Measurements from ENCODE around the gene IGF2BP2. TPM values are rescaled to one million over a fixed set of nuclear protein-coding genes. Genes with fewer than 3 reads are reported as not detected.

The IGF2BP2 gene
- total and polyA plus RNA-seq, 2 of the 13 experiments (the other 11 are each of a cell fraction or from before 2014, with no cell fraction given) = 6.5 to 46.0 TPM

- peak; percentile 68; the same call in 1 of the 2 replicates for TF ChIP-seq ARID3A (IDR thresholded peaks at IDR 0.05; ENCODE audit: low read depth, low read length)
- peak; percentile 33; the same call in 1 of the 2 replicates for TF ChIP-seq LCORL (IDR thresholded peaks at IDR 0.05)
- no peak for TF ChIP-seq LCORL (CRISPR knock-in tag; IDR thresholded peaks at IDR 0.05)
These were observed 2.4 kb downstream of the IGF2BP2 start (continued) for GRCh38 chr3:185822221-185823000.

DNA sequence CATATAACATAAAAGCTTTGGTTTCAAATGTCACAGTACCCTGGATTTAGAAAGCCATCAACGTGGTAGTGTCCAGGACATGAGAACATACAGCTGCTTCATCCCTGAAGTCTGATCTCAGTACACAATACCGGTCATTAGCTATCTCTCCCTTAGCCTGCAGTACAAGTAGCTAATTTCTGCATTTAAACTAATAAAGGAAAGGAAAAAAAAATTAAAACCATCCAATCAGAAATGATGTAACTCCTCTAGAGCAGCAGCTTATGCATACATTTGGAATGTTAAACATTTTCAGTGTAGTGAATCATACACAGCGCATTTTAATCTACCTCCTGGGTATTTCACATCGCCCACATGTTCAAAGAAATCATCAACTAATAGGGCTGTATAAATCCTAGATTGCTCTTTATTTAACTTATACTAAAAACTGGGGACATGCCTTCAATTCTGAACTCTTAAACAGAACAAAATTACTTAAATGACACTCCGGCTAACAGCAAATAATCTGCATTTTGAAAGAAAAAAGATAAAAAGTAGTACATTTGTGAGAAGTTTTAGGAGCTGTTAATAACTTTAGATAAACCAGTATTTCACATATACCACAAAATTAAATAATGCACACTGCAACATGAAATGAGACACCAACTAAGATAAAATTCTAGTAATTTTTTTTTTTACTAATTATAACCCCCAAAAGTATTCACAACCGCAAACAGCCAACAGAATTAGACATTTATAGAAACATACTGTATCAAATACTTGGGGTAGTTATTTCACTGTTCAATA, 3.7 kb downstream of the IGF2BP2 start:
- H2AFZ ChIP-seq (ENCODE audit: low read length) = no peak overlapping the region
- ChIA-PET CTCF (ENCODE audit: low intra/inter-chr PET ratio, low total read pairs) (no interaction called here), POLR2A (interaction anchor here (0.6 to 1.1 kb wide), 3 partner anchors 19 to 132 kb away, joined by 3 to 4 read pairs (median 3); no protein-coding TSS in a partner anchor)
- FAIRE-seq (peak; percentile 36), DNase-seq (ENCODE audit: low spot score) (peak; percentile 53), ATAC-seq (peak; percentile 7; the same call in 1 of the 3 replicates)
- H3K36me3 ChIP-seq (replicated peaks in 1 of 2; ENCODE audit: control insufficient read depth in 1 of 2, insufficient read depth in 2 of 2, low read length in 2 of 2) = no peaks in the 10 kb centered on the region
- H3K9ac ChIP-seq (ENCODE audit: insufficient read depth, low read depth, low read length) = peak overlapping the region; percentile 97; the same call in 1 of the 2 replicates
- H4K20me1 ChIP-seq (ENCODE audit: insufficient read depth, low read length) = peaks cover 64% of the 10 kb centered on the region
- in situ Hi-C loops (cut with HindIII; ENCODE audit: extremely low pct_ligation_motif_present, low pct_unique_long_range_greater_than_20kb) (no loop called here), intact Hi-C loops (cut with micrococcal nuclease; ENCODE audit: unreplicated experiment) (loop anchor here (2.0 to 5.0 kb wide), 2 partner anchors 89 to 160 kb away; no protein-coding TSS in a partner anchor)
- WGBS (ENCODE audit: low lambda C conversion rate) = 24% methylated on average over 6 of the region's 6 CpGs
- no peaks in the 10 kb centered on the region; a peak in 1 of 5 replicates for H3K27me3 ChIP-seq (ENCODE audit: control insufficient read depth in 1 of 2, insufficient read depth in 2 of 2, low read length in 2 of 2)
- H3K4me1 ChIP-seq (ENCODE audit: insufficient read depth, low read length) = peaks cover 46% of the 10 kb centered on the region
- TF ChIP-seq RBFOX2 (IDR thresholded peaks at IDR 0.05; ENCODE audit: low read depth, low read length) (peak; percentile 25; the same call in 1 of the 2 replicates), SAP130 (CRISPR knock-in tag; IDR thresholded peaks at IDR 0.05; ENCODE audit: low read depth) (peak; percentile 46), MTA3 (CRISPR knock-in tag; IDR thresholded peaks at IDR 0.05) (no peak)
- TF ChIP-seq, protein P1, sequence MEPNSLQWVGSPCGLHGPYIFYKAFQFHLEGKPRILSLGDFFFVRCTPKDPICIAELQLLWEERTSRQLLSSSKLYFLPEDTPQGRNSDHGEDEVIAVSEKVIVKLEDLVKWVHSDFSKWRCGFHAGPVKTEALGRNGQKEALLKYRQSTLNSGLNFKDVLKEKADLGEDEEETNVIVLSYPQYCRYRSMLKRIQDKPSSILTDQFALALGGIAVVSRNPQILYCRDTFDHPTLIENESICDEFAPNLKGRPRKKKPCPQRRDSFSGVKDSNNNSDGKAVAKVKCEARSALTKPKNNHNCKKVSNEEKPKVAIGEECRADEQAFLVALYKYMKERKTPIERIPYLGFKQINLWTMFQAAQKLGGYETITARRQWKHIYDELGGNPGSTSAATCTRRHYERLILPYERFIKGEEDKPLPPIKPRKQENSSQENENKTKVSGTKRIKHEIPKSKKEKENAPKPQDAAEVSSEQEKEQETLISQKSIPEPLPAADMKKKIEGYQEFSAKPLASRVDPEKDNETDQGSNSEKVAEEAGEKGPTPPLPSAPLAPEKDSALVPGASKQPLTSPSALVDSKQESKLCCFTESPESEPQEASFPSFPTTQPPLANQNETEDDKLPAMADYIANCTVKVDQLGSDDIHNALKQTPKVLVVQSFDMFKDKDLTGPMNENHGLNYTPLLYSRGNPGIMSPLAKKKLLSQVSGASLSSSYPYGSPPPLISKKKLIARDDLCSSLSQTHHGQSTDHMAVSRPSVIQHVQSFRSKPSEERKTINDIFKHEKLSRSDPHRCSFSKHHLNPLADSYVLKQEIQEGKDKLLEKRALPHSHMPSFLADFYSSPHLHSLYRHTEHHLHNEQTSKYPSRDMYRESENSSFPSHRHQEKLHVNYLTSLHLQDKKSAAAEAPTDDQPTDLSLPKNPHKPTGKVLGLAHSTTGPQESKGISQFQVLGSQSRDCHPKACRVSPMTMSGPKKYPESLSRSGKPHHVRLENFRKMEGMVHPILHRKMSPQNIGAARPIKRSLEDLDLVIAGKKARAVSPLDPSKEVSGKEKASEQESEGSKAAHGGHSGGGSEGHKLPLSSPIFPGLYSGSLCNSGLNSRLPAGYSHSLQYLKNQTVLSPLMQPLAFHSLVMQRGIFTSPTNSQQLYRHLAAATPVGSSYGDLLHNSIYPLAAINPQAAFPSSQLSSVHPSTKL (CRISPR knock-in tag; IDR thresholded peaks at IDR 0.05) = peak; percentile 28; the same call in 1 of the 2 replicates
- no TSS peak for BruUV-seq (replicated peaks)
- H3K4me2 ChIP-seq (ENCODE audit: low read depth, low read length) = peak overlapping the region; percentile 79
- H3K27ac ChIP-seq (ENCODE audit: extremely low read length, insufficient read depth, low read length) = peak overlapping the region; percentile 23
- peaks cover 93% of the 10 kb centered on the region for H3K79me2 ChIP-seq (ENCODE audit: insufficient read depth, low read length)
- H3K9me3 ChIP-seq (ENCODE audit: low read length) = no peaks in the 10 kb centered on the region
- H3K4me3 ChIP-seq (replicated peaks in 1 of 3; ENCODE audit: insufficient read depth in 1 of 3, low read depth in 2 of 3, low read length in 3 of 3) = peak overlapping the region; percentile 92 to 99 (median 95); a peak in 5 of 6 replicates
